ENCODE measurements around the gene STXBP1.
"Not testable (repeated sequence)": the region's sequence is repeated elsewhere in the genome, so short reads cannot be mapped to it uniquely, and the experiment has no call there.

The STXBP1 gene

GRCh38 chr9:127575875-127576778 is 36.0 kb upstream of the STXBP1 start:
- no peak overlapping the region for H3K27ac ChIP-seq (ENCODE audit: low read depth, low read length)
- no peaks in the 10 kb centered on the region for H3K4me1 ChIP-seq (ENCODE audit: control insufficient read depth, low read length)
- H3K36me3 ChIP-seq (ENCODE audit: control insufficient read depth, low read length): no peaks in the 10 kb centered on the region
- H4K20me1 ChIP-seq (ENCODE audit: control insufficient read depth, insufficient read depth, low read depth, low read length): no peaks in the 10 kb centered on the region
- H3K4me2 ChIP-seq (ENCODE audit: low read length): no peak overlapping the region
- TF ChIP-seq CTCF (IDR thresholded peaks at IDR 0.05; ENCODE audit: low read depth, low read length, poor library complexity, severe bottlenecking): no peak
- no peak overlapping the region for H3K4me3 ChIP-seq (ENCODE audit: low read length)
- no peaks in the 10 kb centered on the region for H3K9me2 ChIP-seq (replicated peaks; ENCODE audit: control insufficient read depth, low read length)
- no peaks in the 10 kb centered on the region for H3F3A ChIP-seq (ENCODE audit: control insufficient read depth, insufficient read depth)
- H3K9me3 ChIP-seq (ENCODE audit: control insufficient read depth, insufficient read depth, low read length): no peaks in the 10 kb centered on the region
- peaks cover 11% of the 10 kb centered on the region for H3K27me3 ChIP-seq (ENCODE audit: control insufficient read depth, low read length)
- no peaks in the 10 kb centered on the region for H3K79me2 ChIP-seq (ENCODE audit: control insufficient read depth, low read length)

- H3K27me3 ChIP-seq (ENCODE audit: control insufficient read depth, low read length): peaks cover 11% of the 10 kb centered on the region
- H3K9me3 ChIP-seq (ENCODE audit: control insufficient read depth, insufficient read depth, low read length); H3K4me1 ChIP-seq (ENCODE audit: control insufficient read depth, low read length); H3K27ac ChIP-seq (ENCODE audit: low read depth, low read length); H3K79me2 ChIP-seq (ENCODE audit: control insufficient read depth, low read length); H3K4me3 ChIP-seq (ENCODE audit: low read length); H4K20me1 ChIP-seq (ENCODE audit: control insufficient read depth, insufficient read depth, low read depth, low read length); H3F3A ChIP-seq (ENCODE audit: control insufficient read depth, insufficient read depth); H3K9me2 ChIP-seq (replicated peaks; ENCODE audit: control insufficient read depth, low read length); H3K4me2 ChIP-seq (ENCODE audit: low read length); H3K36me3 ChIP-seq (ENCODE audit: control insufficient read depth, low read length): not testable (repeated sequence)
These were observed 34.9 kb upstream of the STXBP1 start for GRCh38 chr9:127577194-127577593.

GRCh38 chr9:127578627-127578951 is 33.5 kb upstream of the STXBP1 start:
- no peaks in the 10 kb centered on the region for H3K36me3 ChIP-seq (ENCODE audit: control insufficient read depth, low read length)
- H3K79me2 ChIP-seq (ENCODE audit: control insufficient read depth, low read length): no peaks in the 10 kb centered on the region
- H3K27me3 ChIP-seq (ENCODE audit: control insufficient read depth, low read length): peaks cover 11% of the 10 kb centered on the region
- no peak overlapping the region for H3K27ac ChIP-seq (ENCODE audit: low read depth, low read length)
- no peaks in the 10 kb centered on the region for H3K9me2 ChIP-seq (replicated peaks; ENCODE audit: control insufficient read depth, low read length)
- H3K9me3 ChIP-seq (ENCODE audit: control insufficient read depth, insufficient read depth, low read length): no peaks in the 10 kb centered on the region
- no peaks in the 10 kb centered on the region for H3K4me1 ChIP-seq (ENCODE audit: control insufficient read depth, low read length)
- no peaks in the 10 kb centered on the region for H3F3A ChIP-seq (ENCODE audit: control insufficient read depth, insufficient read depth)
- H4K20me1 ChIP-seq (ENCODE audit: control insufficient read depth, insufficient read depth, low read depth, low read length): no peaks in the 10 kb centered on the region
- TF ChIP-seq CTCF (IDR thresholded peaks at IDR 0.05; ENCODE audit: low read depth, low read length, poor library complexity, severe bottlenecking) (no peak), EZH2phosphoT487 (IDR thresholded peaks at IDR 0.05; ENCODE audit: borderline replicate concordance, low read length) (no peak)
- H3K4me3 ChIP-seq (ENCODE audit: low read length): no peak overlapping the region
- H3K4me2 ChIP-seq (ENCODE audit: low read length): no peak overlapping the region

GRCh38 chr9:127578952-127579853 is 32.9 kb upstream of the STXBP1 start:
- Histone ChIP-seq H3K9me2 (replicated peaks; ENCODE audit: control insufficient read depth, low read length) (no peaks in the 10 kb centered on the region), H4K20me1 (ENCODE audit: control insufficient read depth, insufficient read depth, low read depth, low read length) (no peaks in the 10 kb centered on the region), H3F3A (ENCODE audit: control insufficient read depth, insufficient read depth) (no peaks in the 10 kb centered on the region), H3K9me3 (ENCODE audit: control insufficient read depth, insufficient read depth, low read length) (no peaks in the 10 kb centered on the region), H3K27ac (ENCODE audit: low read depth, low read length) (no peak overlapping the region), H3K4me2 (ENCODE audit: low read length) (no peak overlapping the region), H3K4me3 (ENCODE audit: low read length) (no peak overlapping the region), H3K27me3 (ENCODE audit: control insufficient read depth, low read length) (peaks cover 11% of the 10 kb centered on the region), H3K36me3 (ENCODE audit: control insufficient read depth, low read length) (no peaks in the 10 kb centered on the region), H3K79me2 (ENCODE audit: control insufficient read depth, low read length) (no peaks in the 10 kb centered on the region), H3K4me1 (ENCODE audit: control insufficient read depth, low read length) (no peaks in the 10 kb centered on the region)
- TF ChIP-seq EZH2phosphoT487 (IDR thresholded peaks at IDR 0.05; ENCODE audit: borderline replicate concordance, low read length): no peak
- no peak for TF ChIP-seq CTCF (IDR thresholded peaks at IDR 0.05; ENCODE audit: low read depth, low read length, poor library complexity, severe bottlenecking)
